A673 (cell line): Measurements from ENCODE around the gene MAP6. TPM values are rescaled to one million over a fixed set of nuclear protein-coding genes. Genes with fewer than 3 reads are reported as not detected.
A peak's percentile ranks its signal among the peaks of the same experiment; 100 is the strongest.

Source experiments
- BruUV-seq: library from RNA; stranded (reverse); fragments of 400-500 nt; replicated peaks from 2 replicates; lab custom pipeline; 2021; lab: Mats Ljungman, UMichigan
- CTCF ChIA-PET: fragments of 300-600 bp; sonication (Branson Sonifier 250); formaldehyde crosslinking; loops from one replicate; lab custom pipeline; 2022; ENCODE audit warnings: antibody characterized with exemption; lab: Charles Lee
- POLR2A ChIA-PET: fragments of 300-600 bp; sonication (Branson Sonifier 250); formaldehyde crosslinking; loops from one replicate; lab custom pipeline; 2022; ENCODE audit warnings: antibody characterized with exemption; ENCODE audit not compliant: low non-redundant PET; lab: Charles Lee
- DNase-seq: peaks from one replicate; pipeline ENCODE4 v3.0.0-alpha.2; 2015; ENCODE audit warnings: low spot score
- H3K27ac ChIP-seq: fragments of 200-600 bp; sonication (generic); 2 replicates; pipeline ENCODE4 v1.5.1; 2016; ENCODE audit warnings: mixed run types, low read depth, mild to moderate bottlenecking, mixed read lengths, antibody characterized with exemption, low read length; ENCODE audit not compliant: poor library complexity, severe bottlenecking
- H3K27me3 ChIP-seq: fragments of 200-600 bp; sonication (generic); replicated peaks from 2 replicates; pipeline ENCODE4 v1.6.1; 2017; ENCODE audit warnings: mixed run types, low read depth, mild to moderate bottlenecking, mixed read lengths, antibody characterized with exemption, low read length; ENCODE audit not compliant: insufficient read depth, poor library complexity
- H3K36me3 ChIP-seq: fragments of 200-600 bp; sonication (generic); 2 replicates; pipeline ENCODE4 v1.6.1; 2016; ENCODE audit warnings: mixed run types, mild to moderate bottlenecking, mixed read lengths, antibody characterized with exemption, low read length; ENCODE audit not compliant: insufficient read depth, poor library complexity, severe bottlenecking
- H3K4me1 ChIP-seq: fragments of 200-600 bp; sonication (generic); 2 replicates; pipeline ENCODE4 v1.6.1; 2017; ENCODE audit warnings: mixed run types, mild to moderate bottlenecking, mixed read lengths, antibody characterized with exemption, low read length; ENCODE audit not compliant: insufficient read depth, poor library complexity, severe bottlenecking
- H3K4me3 ChIP-seq: fragments of 200-600 bp; sonication (generic); 2 replicates; pipeline ENCODE4 v1.5.1; 2016; ENCODE audit warnings: low read depth, mixed run types, mild to moderate bottlenecking, mixed read lengths, low read length; ENCODE audit not compliant: poor library complexity, severe bottlenecking
- H3K9me3 ChIP-seq: fragments of 200-600 bp; sonication (generic); 2 replicates; pipeline ENCODE4 v1.6.1; 2016; ENCODE audit warnings: mixed run types, low read depth, mild to moderate bottlenecking, mixed read lengths, antibody characterized with exemption, low read length; ENCODE audit not compliant: poor library complexity, severe bottlenecking
- CTCF ChIP-seq: fragments of 300-800, 200-600 bp; sonication (generic); conservative IDR thresholded peaks from 2 replicates; pipeline ENCODE4 v1.5.1; 2017; ENCODE audit warnings: low read depth, mild to moderate bottlenecking, antibody characterized with exemption, low read length, moderate library complexity, mixed read lengths
- EZH2 ChIP-seq: fragments of 200-600 bp; sonication (generic); IDR thresholded peaks from 2 replicates; pipeline ENCODE4 v1.6.1; 2017; ENCODE audit warnings: borderline replicate concordance, low read depth, mild to moderate bottlenecking, mixed read lengths, antibody characterized with exemption, low read length; ENCODE audit not compliant: poor library complexity, severe bottlenecking
- intact Hi-C: fragments of 100-400 bp; cut with micrococcal nuclease; formaldehyde crosslinking; loops from one replicate; pipeline ENCODE4 v1.10.0; 2022; ENCODE audit not compliant: unreplicated experiment
- total RNA-seq: library from RNA; stranded (reverse); gene quantifications from 2 replicates; pipeline ENCODE4 v1.2.3, GENCODE V29; 2021

The MAP6 gene
- total RNA-seq, 1 experiment from 2014 or later = not detected

GRCh38 chr11:75563501-75563977 is 105.3 kb downstream of the MAP6 start:
- peaks cover 53% of the 10 kb centered on the region for H3K4me1 ChIP-seq
- POLR2A ChIA-PET = interaction anchor here (0.9 to 1.6 kb wide), 2 partner anchors 9 kb away, joined by 7 to 11 read pairs; no protein-coding TSS in a partner anchor
- H3K4me3 ChIP-seq = peak overlapping the region; percentile 86
- peak overlapping the region; percentile 99 for H3K27ac ChIP-seq
- CTCF ChIA-PET = no interaction called here
- no peaks in the 10 kb centered on the region for H3K9me3 ChIP-seq
- no peaks in the 10 kb centered on the region for H3K27me3 ChIP-seq
- intact Hi-C loops = no loop called here
- no peak for DNase-seq
- H3K36me3 ChIP-seq = peaks cover 42% of the 10 kb centered on the region
- TF ChIP-seq EZH2 (no peak), CTCF (no peak)
- TSS peak; percentile 54 for BruUV-seq

DNA sequence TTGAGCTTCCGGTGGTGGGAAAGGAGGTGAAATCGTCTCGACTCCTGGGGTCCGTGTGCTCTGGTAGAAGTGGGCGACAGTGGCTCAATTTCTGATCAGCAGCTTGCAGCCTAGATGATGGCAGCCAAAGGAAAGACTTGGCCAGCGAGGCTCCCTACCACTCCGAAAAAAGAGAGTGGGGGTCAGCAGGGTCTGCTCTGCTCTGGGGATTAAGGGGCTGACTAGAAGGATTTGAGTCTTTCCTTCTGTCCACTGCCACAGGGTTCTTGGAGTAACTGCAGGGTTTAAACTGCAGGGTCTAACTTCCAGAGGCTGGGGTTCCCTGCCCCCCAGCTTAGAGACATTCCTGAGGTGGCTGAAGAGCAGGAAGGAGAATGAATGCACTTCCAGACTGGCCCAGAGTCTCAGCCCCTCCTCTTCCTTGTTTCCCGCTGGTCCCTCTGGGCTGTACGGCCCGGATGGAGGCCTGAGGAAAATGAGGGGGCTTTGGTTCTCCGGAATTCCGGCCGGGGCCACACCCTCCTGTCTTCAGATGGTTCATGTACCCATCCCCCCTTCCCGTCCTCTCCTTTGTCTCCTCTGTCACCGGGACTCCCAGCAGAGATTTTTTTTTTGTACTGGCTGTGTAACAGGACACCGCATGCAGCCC is 105.9 kb downstream of the MAP6 start:
- Histone ChIP-seq H3K4me1 (peaks cover 59% of the 10 kb centered on the region), H3K27ac (peak overlapping the region; percentile 99), H3K9me3 (no peaks in the 10 kb centered on the region), H3K4me3 (peak overlapping the region; percentile 86), H3K27me3 (no peaks in the 10 kb centered on the region), H3K36me3 (peaks cover 37% of the 10 kb centered on the region)
- BruUV-seq = TSS peak; percentile 70
- CTCF ChIA-PET = interaction anchor here (0.6 to 1.0 kb wide), 3 partner anchors 14 to 253 kb away, joined by 3 to 4 read pairs (median 4); no protein-coding TSS in a partner anchor
- TF ChIP-seq EZH2 = no peak
- no peak for TF ChIP-seq CTCF
- peak; percentile 92 for DNase-seq
- POLR2A ChIA-PET = interaction anchor here (0.5 to 1.6 kb wide), 2 partner anchors 9 to 147 kb away, joined by 7 to 11 read pairs; no protein-coding TSS in a partner anchor
- intact Hi-C loops = no loop called here

DNA sequence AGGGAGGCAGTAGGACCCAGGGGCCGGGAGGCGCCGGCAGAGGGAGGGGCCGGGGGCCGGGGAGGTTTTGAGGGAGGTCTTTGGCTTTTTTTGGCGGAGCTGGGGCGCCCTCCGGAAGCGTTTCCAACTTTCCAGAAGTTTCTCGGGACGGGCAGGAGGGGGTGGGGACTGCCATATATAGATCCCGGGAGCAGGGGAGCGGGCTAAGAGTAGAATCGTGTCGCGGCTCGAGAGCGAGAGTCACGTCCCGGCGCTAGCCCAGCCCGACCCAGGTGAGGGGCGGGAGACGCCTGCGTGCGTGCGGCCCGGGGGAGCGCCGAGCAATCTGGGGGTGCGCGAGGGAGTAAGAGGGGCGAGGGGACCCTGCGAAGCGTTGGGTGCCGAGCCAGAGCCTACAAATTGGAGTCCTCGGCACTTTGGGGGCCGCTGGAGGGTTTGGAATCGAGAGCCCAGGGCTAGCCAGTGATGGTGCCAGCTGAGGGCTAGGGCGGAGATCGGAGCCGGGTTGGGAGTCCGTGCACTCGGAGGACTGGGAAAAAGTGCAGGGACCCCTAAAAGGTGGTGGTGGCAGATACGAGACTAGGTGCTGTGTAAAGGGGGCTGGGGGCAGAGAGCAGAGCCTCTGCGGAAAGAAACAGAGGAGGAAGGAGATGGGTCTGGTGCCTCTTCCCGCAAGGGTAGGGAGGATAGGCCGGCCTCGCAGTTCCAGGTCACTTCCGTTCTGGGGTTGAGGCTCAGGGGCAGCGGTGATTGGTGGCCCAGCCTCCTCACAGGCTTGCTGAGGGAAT is 106.6 kb downstream of the MAP6 start, which contains the start of gene SERPINH1:
Gene SERPINH1, plus strand, starts transcription at position 206 of the 788 bp plus-strand sequence. CDS start 4,097 bp downstream, outside the sequence.
- BruUV-seq = no TSS peak
- CTCF ChIA-PET = interaction anchor here (0.6 to 1.0 kb wide), 3 partner anchors 14 to 253 kb away, joined by 3 to 4 read pairs (median 4); no protein-coding TSS in a partner anchor
- no peak for TF ChIP-seq CTCF
- no peak for TF ChIP-seq EZH2

More for the DNA sequence above, 106.6 kb downstream of the MAP6 start, which contains the start of gene SERPINH1:
- peak; percentile 93 for DNase-seq
- POLR2A ChIA-PET = interaction anchor here (0.5 to 1.6 kb wide), 3 partner anchors 8 to 146 kb away, joined by 4 to 11 read pairs (median 7); no protein-coding TSS in a partner anchor
- intact Hi-C loops = no loop called here
- Histone ChIP-seq H3K4me3 (peak within 1 kb of the TSS; percentile 86), H3K27ac (peak within 1 kb of the TSS; percentile 99), H3K36me3 (peaks cover 29% of the 10 kb centered on the region), H3K4me1 (peaks cover 66% of the 10 kb centered on the region), H3K27me3 (no peaks in the 10 kb centered on the region), H3K9me3 (no peaks in the 10 kb centered on the region)
